Measurements from ENCODE around the gene CHAF1B.
A peak's percentile ranks its signal among the peaks of the same experiment; 100 is the strongest.
"Not testable (repeated sequence)": the region's sequence is repeated elsewhere in the genome, so short reads cannot be mapped to it uniquely, and the experiment has no call there.

CHAF1B gene

GRCh38 chr21:36385233-36386030 is at the start of gene CHAF1B:
CHAF1B (plus strand) TSS chr21:36385392; CDS start chr21:36386137, 745 bp downstream.
- no peaks in the 10 kb centered on the region for H3K27me3 ChIP-seq (ENCODE audit: low read depth)
- peaks cover 21% of the 10 kb centered on the region for H3K36me3 ChIP-seq (replicated peaks)
- H3K9me3 ChIP-seq = no peaks in the 10 kb centered on the region
- H3K4me1 ChIP-seq = peaks cover 9% of the 10 kb centered on the region
- peak within 1 kb of the TSS; percentile 67 for H3K4me3 ChIP-seq
- in situ Hi-C loops (cut with MboI; ENCODE audit: low sequenced_read_pairs) = no loop called here
- peak; percentile 61 to 91 for DNase-seq (ENCODE audit: low spot score in 2 of 2)

DNA sequence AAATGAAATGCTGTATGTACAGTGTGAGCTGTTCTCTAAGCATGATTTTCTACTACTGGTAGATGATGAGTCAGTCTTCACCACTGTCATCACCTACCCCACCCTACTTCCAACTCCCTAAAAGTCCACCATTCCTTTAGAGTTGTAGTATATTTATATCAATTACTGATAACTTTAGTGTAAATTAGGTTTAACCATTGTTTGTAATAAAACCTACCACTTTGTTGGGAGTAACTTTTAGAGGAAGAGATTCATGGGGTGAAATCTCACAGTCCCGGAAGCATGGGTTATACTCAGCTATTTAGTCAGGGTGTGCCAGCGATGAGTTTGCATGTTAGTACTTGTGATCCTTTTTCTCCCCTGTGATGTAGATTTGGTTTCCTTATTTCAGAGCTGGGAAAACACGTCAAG is 48.1 kb upstream of the CHAF1B start:
- Histone ChIP-seq H3K4me1 (no peaks in the 10 kb centered on the region), H3K9me3 (no peaks in the 10 kb centered on the region), H3K36me3 (replicated peaks) (peaks cover 41% of the 10 kb centered on the region), H3K4me3 (no peak overlapping the region), H3K27me3 (ENCODE audit: low read depth) (no peaks in the 10 kb centered on the region)
- no peak for DNase-seq (ENCODE audit: low spot score in 2 of 2)
- in situ Hi-C loops (cut with MboI; ENCODE audit: low sequenced_read_pairs) = no loop called here

- no peak overlapping the region for H3K4me3 ChIP-seq
- H3K27me3 ChIP-seq (ENCODE audit: low read depth) = no peaks in the 10 kb centered on the region
- peaks cover 51% of the 10 kb centered on the region for H3K36me3 ChIP-seq (replicated peaks)
- no peak for DNase-seq (ENCODE audit: low spot score in 2 of 2)
- in situ Hi-C loops (cut with MboI; ENCODE audit: low sequenced_read_pairs) = no loop called here
- no peaks in the 10 kb centered on the region for H3K9me3 ChIP-seq
- H3K4me1 ChIP-seq = no peaks in the 10 kb centered on the region
Observed at GRCh38 chr21:36338975-36339374, 46.2 kb upstream of the CHAF1B start.

DNA sequence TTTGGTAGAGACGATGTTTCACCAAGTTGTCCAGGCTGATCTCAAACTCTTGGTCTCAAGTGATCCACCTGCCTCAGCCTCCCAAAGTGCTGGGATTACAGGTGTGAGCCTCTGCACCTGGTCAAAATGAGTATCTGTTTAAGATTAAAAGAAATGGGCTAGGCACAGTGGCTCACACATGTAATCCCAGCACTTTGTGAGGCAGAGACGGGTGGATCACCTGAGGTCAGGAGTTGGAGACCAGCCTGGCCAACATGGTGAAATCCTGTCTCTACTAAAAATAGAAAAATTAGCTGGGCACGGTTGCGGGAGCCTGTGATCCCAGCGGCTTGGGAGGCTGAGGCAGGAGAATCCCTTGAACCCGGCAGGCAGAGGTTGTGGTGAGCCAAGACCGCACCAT is 42.6 kb upstream of the CHAF1B start:
- DNase-seq (ENCODE audit: low spot score in 2 of 2); H3K27me3 ChIP-seq (ENCODE audit: low read depth); H3K4me1 ChIP-seq; H3K9me3 ChIP-seq; in situ Hi-C loops (cut with MboI; ENCODE audit: low sequenced_read_pairs); H3K4me3 ChIP-seq: not testable (repeated sequence)
- peaks cover 60% of the 10 kb centered on the region for H3K36me3 ChIP-seq (replicated peaks)

DNA sequence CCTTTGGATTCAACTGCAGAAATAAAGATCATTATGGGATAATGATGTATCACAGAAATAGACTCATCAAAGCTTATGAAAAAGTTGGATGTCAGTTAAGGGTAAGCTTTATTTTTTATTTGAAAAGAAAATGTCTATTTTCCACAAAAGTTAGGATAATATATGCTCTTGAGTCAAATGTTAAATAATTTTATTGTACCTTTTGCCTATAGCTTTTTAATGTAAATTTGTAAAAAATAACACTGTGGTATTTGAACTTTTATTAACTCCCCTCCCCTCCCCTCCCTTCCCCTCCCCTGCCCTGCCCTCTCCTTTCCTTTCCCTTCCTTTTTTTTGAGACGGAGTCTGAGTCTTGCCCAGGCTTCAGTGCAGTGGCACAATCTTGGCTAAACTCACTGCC is 40.3 kb upstream of the CHAF1B start:
- Histone ChIP-seq H3K36me3 (replicated peaks) (peaks cover 65% of the 10 kb centered on the region), H3K27me3 (ENCODE audit: low read depth) (no peaks in the 10 kb centered on the region), H3K4me1 (no peaks in the 10 kb centered on the region), H3K9me3 (no peaks in the 10 kb centered on the region), H3K4me3 (no peak overlapping the region)
- no peak for DNase-seq (ENCODE audit: low spot score in 2 of 2)
- in situ Hi-C loops (cut with MboI; ENCODE audit: low sequenced_read_pairs) = no loop called here

GRCh38 chr21:36347278-36347961 is 37.8 kb upstream of the CHAF1B start:
- no peaks in the 10 kb centered on the region for H3K27me3 ChIP-seq (ENCODE audit: low read depth)
- H3K4me1 ChIP-seq = no peaks in the 10 kb centered on the region
- H3K4me3 ChIP-seq = no peak overlapping the region
- in situ Hi-C loops (cut with MboI; ENCODE audit: low sequenced_read_pairs) = no loop called here
- DNase-seq (ENCODE audit: low spot score in 2 of 2) = no peak
- H3K9me3 ChIP-seq = no peaks in the 10 kb centered on the region
- H3K36me3 ChIP-seq (replicated peaks) = peaks cover 59% of the 10 kb centered on the region

DNA sequence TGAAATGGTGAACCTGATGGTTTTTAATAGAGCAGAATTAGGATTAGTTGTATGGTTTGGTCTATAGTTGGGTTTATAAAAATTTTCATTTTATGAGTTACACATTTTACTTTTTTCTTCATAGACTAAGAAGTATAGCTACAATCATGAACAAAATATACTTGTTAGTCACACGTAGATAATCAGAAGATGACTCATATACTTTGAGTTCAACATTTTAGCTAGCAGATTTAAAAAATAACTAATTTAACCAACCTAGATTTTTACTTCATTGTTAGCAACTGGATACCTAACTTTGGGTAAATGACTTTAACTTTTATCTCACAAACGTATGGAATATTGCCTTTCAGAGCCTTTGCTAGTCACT is 37.2 kb upstream of the CHAF1B start:
- no peak for DNase-seq (ENCODE audit: low spot score in 2 of 2)

GRCh38 chr21:36349315-36349714 is 35.9 kb upstream of the CHAF1B start:
- Histone ChIP-seq H3K4me3 (no peak overlapping the region), H3K36me3 (replicated peaks) (peaks cover 45% of the 10 kb centered on the region), H3K4me1 (no peaks in the 10 kb centered on the region), H3K9me3 (no peaks in the 10 kb centered on the region), H3K27me3 (ENCODE audit: low read depth) (no peaks in the 10 kb centered on the region)
- no peak for DNase-seq (ENCODE audit: low spot score in 2 of 2)
- in situ Hi-C loops (cut with MboI; ENCODE audit: low sequenced_read_pairs) = no loop called here

More for the DNA sequence above, 37.2 kb upstream of the CHAF1B start:
- in situ Hi-C loops (cut with MboI; ENCODE audit: low sequenced_read_pairs) = no loop called here
- no peaks in the 10 kb centered on the region for H3K27me3 ChIP-seq (ENCODE audit: low read depth)
- no peaks in the 10 kb centered on the region for H3K9me3 ChIP-seq
- H3K36me3 ChIP-seq (replicated peaks) = peaks cover 53% of the 10 kb centered on the region
- H3K4me3 ChIP-seq = no peak overlapping the region
- no peaks in the 10 kb centered on the region for H3K4me1 ChIP-seq

DNA sequence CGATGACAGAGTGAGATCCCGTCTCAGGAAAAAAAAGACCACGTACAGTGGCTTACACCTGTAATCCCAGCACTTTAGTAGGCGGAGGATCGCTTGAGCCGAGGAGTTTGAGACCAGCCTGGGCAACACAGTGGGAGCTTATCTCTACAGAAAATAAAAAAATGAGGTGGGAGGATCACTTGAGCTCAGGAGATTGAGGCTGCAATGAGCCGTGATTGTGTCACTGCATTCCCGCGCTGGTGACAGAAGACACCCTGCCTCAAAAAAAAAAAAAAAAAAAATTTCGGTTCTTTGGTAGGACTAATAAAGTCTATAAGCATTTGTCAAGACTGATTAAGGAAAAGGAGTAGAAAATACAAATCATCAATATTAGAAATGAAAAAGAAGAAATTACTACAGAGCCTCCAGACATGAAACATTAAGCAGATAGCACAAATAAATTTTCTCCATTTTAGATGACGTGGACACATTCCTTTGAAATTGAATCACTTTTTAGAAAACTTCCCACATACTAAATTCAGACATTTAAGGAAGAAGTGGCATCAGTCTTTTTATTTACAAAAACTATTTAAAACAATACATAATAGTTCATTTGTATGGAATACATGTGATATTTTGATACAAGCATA is 34.8 kb upstream of the CHAF1B start:
- H3K4me3 ChIP-seq = no peak overlapping the region
- H3K27me3 ChIP-seq (ENCODE audit: low read depth) = no peaks in the 10 kb centered on the region
- in situ Hi-C loops (cut with MboI; ENCODE audit: low sequenced_read_pairs) = no loop called here
- peaks cover 4% of the 10 kb centered on the region for H3K4me1 ChIP-seq
- no peak for DNase-seq (ENCODE audit: low spot score in 2 of 2)
- no peaks in the 10 kb centered on the region for H3K9me3 ChIP-seq
- H3K36me3 ChIP-seq (replicated peaks) = peaks cover 39% of the 10 kb centered on the region

DNA sequence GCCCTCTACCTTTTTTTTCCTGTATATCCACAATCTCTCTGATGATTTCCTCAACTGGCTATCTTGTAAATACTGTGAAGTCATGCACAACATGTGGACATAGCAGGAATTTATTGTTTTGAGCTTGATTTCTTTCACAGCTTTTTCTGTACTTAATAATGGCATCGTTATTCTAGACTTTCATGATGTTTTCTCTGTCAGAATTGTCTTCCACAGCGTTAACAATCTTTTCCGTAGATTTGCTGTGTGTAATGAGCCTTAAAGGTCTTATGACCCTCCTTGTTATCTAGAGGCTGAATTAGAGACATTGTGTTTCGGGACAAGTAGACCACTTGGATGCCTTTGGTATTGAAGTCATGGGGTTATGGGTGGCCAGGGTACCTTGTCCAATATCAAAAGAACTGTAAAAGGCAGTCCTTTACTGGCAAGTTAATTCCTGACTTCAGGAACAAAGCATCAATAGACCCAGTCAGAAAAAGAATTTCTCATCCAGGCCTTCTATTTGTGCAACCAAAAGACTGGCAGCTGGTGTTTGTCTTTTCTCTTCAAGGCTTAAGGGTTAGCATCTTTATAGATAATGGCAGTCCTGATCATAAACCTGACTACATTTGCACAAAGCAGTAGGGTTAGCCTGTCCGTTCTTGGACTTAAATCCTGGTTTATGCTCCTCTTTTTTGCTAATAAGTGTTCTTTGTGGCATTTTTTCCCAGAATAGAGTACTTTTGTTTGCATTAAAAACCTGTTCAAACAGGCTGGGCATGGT is 30.1 kb upstream of the CHAF1B start:
- H3K27me3 ChIP-seq (ENCODE audit: low read depth) = no peaks in the 10 kb centered on the region
- in situ Hi-C loops (cut with MboI; ENCODE audit: low sequenced_read_pairs) = no loop called here
- no peaks in the 10 kb centered on the region for H3K9me3 ChIP-seq
- H3K4me1 ChIP-seq = peaks cover 4% of the 10 kb centered on the region
- no peak overlapping the region for H3K4me3 ChIP-seq
- peak; percentile 22 to 63 for DNase-seq (ENCODE audit: low spot score in 2 of 2)
- peaks cover 22% of the 10 kb centered on the region for H3K36me3 ChIP-seq (replicated peaks)

- Histone ChIP-seq H3K27me3 (ENCODE audit: low read depth) (no peaks in the 10 kb centered on the region), H3K36me3 (replicated peaks) (peaks cover 29% of the 10 kb centered on the region), H3K4me3 (no peak overlapping the region), H3K9me3 (no peaks in the 10 kb centered on the region), H3K4me1 (peaks cover 4% of the 10 kb centered on the region)
- no peak for DNase-seq (ENCODE audit: low spot score in 2 of 2)
- in situ Hi-C loops (cut with MboI; ENCODE audit: low sequenced_read_pairs) = no loop called here
Observed at GRCh38 chr21:36355868-36356267, 29.3 kb upstream of the CHAF1B start.

GRCh38 chr21:36359185-36359584 is 26.0 kb upstream of the CHAF1B start:
- Histone ChIP-seq H3K4me1 (peaks cover 4% of the 10 kb centered on the region), H3K4me3 (no peak overlapping the region), H3K36me3 (replicated peaks) (peaks cover 38% of the 10 kb centered on the region), H3K9me3 (no peaks in the 10 kb centered on the region), H3K27me3 (ENCODE audit: low read depth) (no peaks in the 10 kb centered on the region)
- DNase-seq (ENCODE audit: low spot score in 2 of 2) = no peak
- in situ Hi-C loops (cut with MboI; ENCODE audit: low sequenced_read_pairs) = no loop called here

DNA sequence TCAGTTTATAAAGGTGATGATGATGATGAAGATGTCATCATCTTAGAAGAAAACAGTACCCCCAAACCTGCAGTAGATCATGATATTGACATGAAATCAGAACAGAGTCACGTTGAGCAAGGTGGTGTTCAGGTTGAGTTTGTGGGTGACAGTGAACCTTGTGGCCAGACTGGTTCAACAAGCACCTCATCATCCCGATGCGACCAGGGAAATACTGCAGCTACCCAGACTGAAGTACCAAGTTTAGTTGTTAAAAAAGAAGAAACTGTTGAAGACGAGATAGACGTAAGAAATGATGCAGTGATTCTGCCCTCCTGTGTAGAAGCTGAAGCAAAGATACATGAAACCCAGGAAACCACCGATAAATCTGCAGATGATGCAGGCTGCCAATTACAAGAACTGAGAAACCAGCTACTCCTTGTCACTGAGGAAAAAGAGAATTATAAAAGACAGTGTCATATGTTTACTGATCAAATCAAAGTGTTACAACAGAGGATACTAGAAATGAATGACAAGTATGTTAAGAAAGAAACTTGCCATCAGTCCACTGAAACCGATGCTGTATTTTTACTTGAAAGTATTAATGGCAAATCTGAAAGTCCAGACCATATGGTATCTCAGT is 16.0 kb upstream of the CHAF1B start:
- no peaks in the 10 kb centered on the region for H3K27me3 ChIP-seq (ENCODE audit: low read depth)
- in situ Hi-C loops (cut with MboI; ENCODE audit: low sequenced_read_pairs) = no loop called here
- no peak for DNase-seq (ENCODE audit: low spot score in 2 of 2)
- peaks cover 76% of the 10 kb centered on the region for H3K36me3 ChIP-seq (replicated peaks)
- no peak overlapping the region for H3K4me3 ChIP-seq
- H3K9me3 ChIP-seq = no peaks in the 10 kb centered on the region
- H3K4me1 ChIP-seq = peaks cover 7% of the 10 kb centered on the region

Data from HAP-1 (cell line).